Testis (tissue), 3 donors: ENCODE data around the gene PRKAG1. TPM values are rescaled to one million over a fixed set of nuclear protein-coding genes. Genes with fewer than 3 reads are reported as not detected.

Experiments used
- DNase-seq: peaks from one replicate; pipeline ENCODE4 v3.0.0-alpha.2; 2019
- H3K27ac ChIP-seq, 2 donors: fragments of 200-600 bp; sonication (generic); one replicate each; pipeline ENCODE4 v1.5.1; 2019
- H3K27me3 ChIP-seq: fragments of 200-600 bp; sonication (generic); one replicate; pipeline ENCODE4 v1.5.1; 2019
- H3K36me3 ChIP-seq: fragments of 200-600 bp; sonication (generic); one replicate; pipeline ENCODE4 v1.5.1; 2017; ENCODE audit warnings: low read depth; ENCODE audit errors: missing control alignments
- H3K4me1 ChIP-seq: fragments of 200-600 bp; sonication (generic); one replicate; pipeline ENCODE4 v1.5.1; 2019
- H3K4me3 ChIP-seq, 2 donors: fragments of 200-600 bp; sonication (generic); one replicate each; pipeline ENCODE4 v1.5.1; 2017 to 2019
- H3K9me3 ChIP-seq: fragments of 200-600 bp; sonication (generic); one replicate; pipeline ENCODE4 v1.5.1; 2017
- CTCF ChIP-seq, 3 experiments: fragments of 450-650 bp in 2 of 3; fragments of 200-600 bp in 1 of 3; sonication (generic) in 1 of 3; IDR thresholded peaks; one replicate each; pipeline ENCODE4 v1.5.1; 2016 to 2019; ENCODE audit warnings: antibody characterized with exemption in 3 of 3, mild to moderate bottlenecking in 2 of 3, moderate library complexity in 1 of 3
- POLR2A ChIP-seq: fragments of 450-650 bp; IDR thresholded peaks from one replicate; pipeline ENCODE4 v1.6.1; 2017; ENCODE audit warnings: antibody characterized with exemption, mild to moderate bottlenecking, moderate library complexity
- WGBS, 2 donors: methylation state at CpG; one replicate each; pipeline ENCODE4 v1.1.5; 2018; 5-methylcytosine and 5-hydroxymethylcytosine counted together
- intact Hi-C: fragments of 100-400 bp; cut with DNase I; formaldehyde crosslinking; loops from one replicate; pipeline ENCODE4 v1.15.1; 2023; ENCODE audit warnings: low total_unique reads
- polyA plus RNA-seq: library from polyadenylated mRNA; stranded (reverse); fragments of 350-450 nt; fragmentation: Illumina TruSeq; extraction: RNeasy Lipid Tissue Mini Kit (QIAGEN cat#74804); gene quantifications from one replicate; pipeline ENCODE4 v1.2.3, GENCODE V29; 2014; ENCODE audit warnings: low read depth, low replicate concordance; ENCODE audit not compliant: insufficient read depth
- total RNA-seq, 2 donors: library from RNA; depleted of rRNA; stranded (reverse); fragments of >200 nt; gene quantifications; one replicate each; pipeline ENCODE4 v1.2.3, GENCODE V29; 2016

The PRKAG1 gene
- total and polyA plus RNA-seq, 3 donors from 2014 or later, result 52.7 to 80.7 (median 59.6) TPM

- WGBS, 2 donors, result 86 to 88% methylated on average over 16 of the region's 16 CpGs
- Histone ChIP-seq H3K36me3 (no peaks in the 10 kb centered on the region), H3K27ac (no peak overlapping the region), H3K4me3 (no peak overlapping the region), H3K9me3 (no peaks in the 10 kb centered on the region), H3K4me1 (peaks cover 27% of the 10 kb centered on the region), H3K27me3 (no peaks in the 10 kb centered on the region)
- intact Hi-C loops, result no loop called here
- peak in 1 of 3 experiments; percentile 11 for TF ChIP-seq CTCF (IDR thresholded peaks at IDR 0.05)
- no peak for TF ChIP-seq POLR2A
- no peak for DNase-seq
These were observed 34.1 kb upstream of the PRKAG1 start for GRCh38 chr12:49052451-49053208.

- intact Hi-C loops, result no loop called here
- DNase-seq, result no peak
- no peak overlapping the region for H3K4me3 ChIP-seq
- no peaks in the 10 kb centered on the region for H3K36me3 ChIP-seq
- H3K27ac ChIP-seq, result no peak overlapping the region
- no peaks in the 10 kb centered on the region for H3K9me3 ChIP-seq
- peaks cover 19% of the 10 kb centered on the region for H3K4me1 ChIP-seq
- no peak for TF ChIP-seq CTCF (IDR thresholded peaks at IDR 0.05)
- TF ChIP-seq POLR2A, result no peak
- no peaks in the 10 kb centered on the region for H3K27me3 ChIP-seq
- WGBS, 2 donors, result 83 to 91% methylated on average over 17 to 20 of the region's 20 CpGs
These were observed 33.3 kb upstream of the PRKAG1 start for GRCh38 chr12:49051777-49052438.

GRCh38 chr12:49051373-49051764, 32.8 kb upstream of the PRKAG1 start:
- 91 to 94% methylated on average over 17 to 18 of the region's 18 CpGs for WGBS, 2 donors
- no peaks in the 10 kb centered on the region for H3K27me3 ChIP-seq
- H3K36me3 ChIP-seq, result no peaks in the 10 kb centered on the region

GRCh38 chr12:49050507-49051372, 32.2 kb upstream of the PRKAG1 start:
- TF ChIP-seq POLR2A (no peak), CTCF (IDR thresholded peaks at IDR 0.05) (no peak)
- WGBS, 2 donors, result 86% methylated on average over 10 to 13 of the region's 13 CpGs
- peaks cover 8% of the 10 kb centered on the region for H3K4me1 ChIP-seq
- no peak overlapping the region for H3K4me3 ChIP-seq
- no peak overlapping the region for H3K27ac ChIP-seq
- no peaks in the 10 kb centered on the region for H3K9me3 ChIP-seq
- intact Hi-C loops, result no loop called here
- no peaks in the 10 kb centered on the region for H3K36me3 ChIP-seq
- no peaks in the 10 kb centered on the region for H3K27me3 ChIP-seq
- DNase-seq, result no peak

More at GRCh38 chr12:49051373-49051764, 32.8 kb upstream of the PRKAG1 start:
- no peak for DNase-seq
- H3K9me3 ChIP-seq, result no peaks in the 10 kb centered on the region
- H3K4me1 ChIP-seq, result peaks cover 14% of the 10 kb centered on the region
- H3K4me3 ChIP-seq, result no peak overlapping the region
- TF ChIP-seq POLR2A (no peak), CTCF (IDR thresholded peaks at IDR 0.05) (no peak)
- intact Hi-C loops, result no loop called here
- H3K27ac ChIP-seq, result no peak overlapping the region
